HUES6 (cell line): Measurements from ENCODE around the gene HIVEP1.

ENCODE experiments used
- H3K27ac ChIP-seq: 2 replicates; pipeline ENCODE4 v1.7.0; 2013; ENCODE audit warnings: low read depth, mild to moderate bottlenecking, low read length, inconsistent platforms
- H3K27me3 ChIP-seq: 2 replicates; pipeline ENCODE4 v1.6.1; 2013; ENCODE audit warnings: low read length; ENCODE audit not compliant: control insufficient read depth, insufficient read depth
- H3K36me3 ChIP-seq: 2 replicates; pipeline ENCODE4 v1.6.1; 2013; ENCODE audit warnings: low read length; ENCODE audit not compliant: control insufficient read depth, insufficient read depth
- H3K4me1 ChIP-seq: 2 replicates; pipeline ENCODE4 v1.6.1; 2013; ENCODE audit warnings: low read length; ENCODE audit not compliant: control insufficient read depth, insufficient read depth
- H3K4me3 ChIP-seq: 2 replicates; pipeline ENCODE4 v1.5.1; 2013; ENCODE audit warnings: low read depth, low read length
- H3K9ac ChIP-seq: one replicate; pipeline ENCODE4 v1.6.1; 2013; ENCODE audit warnings: mild to moderate bottlenecking, low read length
- H3K9me3 ChIP-seq: 2 replicates; pipeline ENCODE4 v1.6.1; 2013; ENCODE audit warnings: low read depth, low read length; ENCODE audit not compliant: control insufficient read depth, insufficient read depth

HIVEP1 gene

DNA sequence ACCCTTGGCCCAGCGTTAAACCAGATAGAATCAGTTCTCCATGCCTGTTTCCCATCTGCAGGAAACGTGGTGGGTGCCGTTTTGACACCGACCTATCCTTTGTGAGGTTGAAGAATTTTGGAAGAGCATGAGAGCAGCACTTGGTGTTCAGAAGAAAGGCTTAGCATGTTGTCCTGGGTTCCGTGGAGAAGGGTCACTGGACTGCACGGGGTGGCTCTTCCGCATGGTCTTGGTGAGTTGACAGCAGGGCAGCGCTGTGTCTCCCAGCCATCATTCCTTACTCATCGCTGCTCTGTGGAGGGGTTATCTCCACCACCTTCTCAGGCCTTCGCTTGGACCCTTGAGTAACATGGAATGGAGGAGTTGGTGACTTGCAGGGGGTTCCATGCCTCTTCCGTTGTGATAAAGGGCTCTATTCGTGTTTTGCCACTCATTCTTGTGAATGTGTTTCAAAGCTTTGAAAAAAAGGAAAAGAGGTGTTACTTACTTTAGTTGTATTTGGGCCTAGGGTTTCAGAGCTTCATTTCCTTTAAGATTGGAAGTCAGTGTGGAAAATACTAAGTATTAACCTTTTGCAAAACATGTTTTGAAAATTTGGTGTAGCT, 8.2 kb downstream of the HIVEP1 start:
- Histone ChIP-seq H3K27me3 (no peaks in the 10 kb centered on the region), H3K36me3 (peaks cover 44% of the 10 kb centered on the region), H3K4me1 (0 out of 2 replicates have a peak, but pooled peaks cover 6% of the 10 kb centered on the region), H3K9me3 (no peaks in the 10 kb centered on the region), H3K27ac (no peak overlapping the region), H3K4me3 (no peak overlapping the region), H3K9ac (no peak overlapping the region)

DNA sequence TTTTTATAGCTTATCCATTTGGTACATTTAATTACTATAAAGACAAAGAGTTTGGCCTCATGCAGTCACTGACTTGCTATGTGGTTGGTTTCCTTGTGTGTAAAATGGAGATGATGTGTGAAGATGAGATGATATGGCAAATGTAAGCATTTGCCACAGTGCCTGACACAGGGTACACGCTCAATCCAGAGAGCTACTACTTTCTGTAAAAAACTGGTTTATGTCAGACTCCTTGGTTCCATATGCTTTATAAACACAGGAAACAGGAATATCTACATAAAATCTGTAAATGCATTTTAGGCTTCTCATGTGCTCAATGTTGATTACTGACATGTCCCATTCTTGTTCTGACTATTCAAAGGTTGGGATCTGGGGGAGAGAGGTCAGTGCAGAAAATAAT, 10.4 kb downstream of the HIVEP1 start:
- Histone ChIP-seq H3K4me1 (0 out of 2 replicates have a peak, but pooled peaks cover 6% of the 10 kb centered on the region), H3K4me3 (no peak overlapping the region), H3K27me3 (no peaks in the 10 kb centered on the region), H3K36me3 (peaks cover 26% of the 10 kb centered on the region), H3K9ac (no peak overlapping the region), H3K9me3 (no peaks in the 10 kb centered on the region), H3K27ac (0 out of 2 replicates have a peak overlapping the region, but pooled peaks have one; percentile 59)

DNA sequence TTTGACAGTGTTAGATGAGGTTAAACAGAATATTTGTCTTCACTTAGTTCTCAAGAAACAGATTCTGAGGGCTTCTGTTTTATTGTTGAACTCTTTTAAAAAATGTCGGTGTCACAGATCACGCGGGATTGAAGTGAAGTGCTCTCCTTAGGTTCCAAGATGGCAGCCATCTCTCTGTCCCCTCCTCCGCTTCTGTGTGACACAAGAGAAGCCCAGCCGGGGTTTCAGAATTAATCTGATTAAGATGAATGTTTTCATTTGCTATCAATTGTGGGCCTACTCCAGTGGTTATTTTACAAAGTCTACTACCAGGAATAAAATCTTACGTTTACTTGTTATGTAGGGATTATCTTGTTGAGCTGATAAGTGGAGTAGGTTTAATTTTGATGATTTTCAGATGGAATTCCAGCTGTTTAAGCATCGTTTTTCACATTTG, 10.9 kb downstream of the HIVEP1 start:
- 0 out of 2 replicates have a peak, but pooled peaks cover 6% of the 10 kb centered on the region for H3K4me1 ChIP-seq
- H3K9me3 ChIP-seq, result no peaks in the 10 kb centered on the region
- no peak overlapping the region for H3K9ac ChIP-seq
- no peaks in the 10 kb centered on the region for H3K27me3 ChIP-seq
- H3K4me3 ChIP-seq, result no peak overlapping the region
- H3K36me3 ChIP-seq, result peaks cover 27% of the 10 kb centered on the region
- H3K27ac ChIP-seq, result 0 out of 2 replicates have a peak overlapping the region, but pooled peaks have one; percentile 59

DNA sequence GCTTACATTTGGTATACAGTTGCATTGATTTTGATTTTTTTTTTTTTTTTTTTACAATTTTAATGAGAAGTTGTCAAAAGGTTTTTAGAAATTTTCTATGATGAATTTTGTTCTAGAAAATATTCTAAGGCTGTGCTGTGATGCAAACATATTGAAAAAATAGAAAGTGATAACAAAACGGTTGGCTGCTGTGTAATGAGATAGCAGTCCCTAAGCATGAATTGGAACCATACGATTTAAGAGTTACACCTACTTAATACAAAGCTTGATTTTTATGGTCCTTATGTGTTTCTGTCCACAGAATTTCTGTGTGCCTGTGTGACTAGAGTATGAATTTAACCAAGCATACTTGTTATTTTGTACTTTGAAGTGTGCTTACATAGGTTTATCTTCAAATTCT, 12.1 kb downstream of the HIVEP1 start:
- H3K27ac ChIP-seq, result no peak overlapping the region
- H3K36me3 ChIP-seq, result peaks cover 33% of the 10 kb centered on the region
- no peak overlapping the region for H3K4me3 ChIP-seq
- H3K9me3 ChIP-seq, result no peaks in the 10 kb centered on the region; the same call in 1 of the 2 replicates
- no peak overlapping the region for H3K9ac ChIP-seq
- 0 out of 2 replicates have a peak, but pooled peaks cover 6% of the 10 kb centered on the region for H3K4me1 ChIP-seq
- H3K27me3 ChIP-seq, result no peaks in the 10 kb centered on the region

DNA sequence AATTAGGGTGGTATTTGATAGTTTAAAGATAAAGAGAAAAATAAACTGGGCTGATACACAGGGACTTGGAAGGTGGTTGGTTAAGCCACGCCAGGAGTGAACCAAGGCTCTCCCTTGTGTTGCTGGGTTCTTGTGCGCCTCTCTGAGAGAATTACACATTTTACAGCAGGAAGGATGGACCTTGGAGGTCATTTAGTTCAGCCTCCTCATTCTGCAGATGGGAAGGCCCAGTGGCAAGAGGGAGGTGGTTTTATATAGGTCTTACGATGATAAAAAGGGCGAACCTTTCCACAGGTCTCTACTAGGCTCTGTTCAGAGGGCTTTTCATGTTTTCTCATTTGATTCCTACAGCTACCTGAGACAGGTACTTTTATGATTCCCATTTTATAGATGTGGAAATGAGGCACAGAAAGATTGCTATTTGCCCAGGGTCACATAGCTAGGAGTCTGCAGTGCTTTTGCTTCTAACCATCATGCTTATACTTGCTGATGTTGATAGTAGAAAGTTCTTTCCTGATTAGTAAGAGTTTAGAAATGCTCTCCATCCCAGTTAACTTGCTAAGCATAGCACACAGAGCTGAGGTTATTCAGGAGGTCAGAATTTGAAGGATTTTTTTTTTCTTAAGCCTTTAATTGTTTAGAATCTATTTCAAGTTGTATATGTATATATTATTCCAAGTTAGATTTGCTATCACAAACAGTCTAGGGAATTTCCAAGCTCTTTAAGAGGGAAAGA, 12.8 kb downstream of the HIVEP1 start:
- Histone ChIP-seq H3K27ac (no peak overlapping the region), H3K36me3 (peaks cover 30% of the 10 kb centered on the region)

DNA sequence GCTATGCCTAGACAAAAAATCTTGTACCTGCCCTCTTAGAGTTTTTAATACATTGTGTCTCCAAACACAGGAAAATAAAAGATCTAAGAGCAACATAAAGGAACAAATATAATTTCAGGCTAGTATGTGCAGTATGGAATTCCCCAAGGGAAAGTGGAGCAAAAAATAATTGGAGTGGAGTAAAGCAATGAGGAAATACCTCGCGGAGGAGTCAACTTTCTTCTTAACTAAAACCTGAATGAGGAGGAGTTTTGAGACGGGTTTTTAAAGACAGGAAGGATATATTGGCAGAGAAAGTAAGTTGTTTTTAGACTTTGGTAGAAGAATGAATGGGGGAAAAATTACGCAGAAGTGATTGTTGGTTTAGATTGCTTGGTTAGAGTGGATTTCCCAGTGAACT, 14.0 kb downstream of the HIVEP1 start:
- Histone ChIP-seq H3K36me3 (peaks cover 23% of the 10 kb centered on the region; the same call in 1 of the 2 replicates), H3K9me3 (no peaks in the 10 kb centered on the region; the same call in 1 of the 2 replicates), H3K27me3 (no peaks in the 10 kb centered on the region), H3K27ac (no peak overlapping the region), H3K9ac (no peak overlapping the region), H3K4me3 (no peak overlapping the region), H3K4me1 (peaks cover 8% of the 10 kb centered on the region)

More for the DNA sequence above, 12.8 kb downstream of the HIVEP1 start:
- Histone ChIP-seq H3K9me3 (no peaks in the 10 kb centered on the region; the same call in 1 of the 2 replicates), H3K27me3 (no peaks in the 10 kb centered on the region), H3K9ac (no peak overlapping the region), H3K4me3 (no peak overlapping the region), H3K4me1 (0 out of 2 replicates have a peak, but pooled peaks cover 6% of the 10 kb centered on the region)

DNA sequence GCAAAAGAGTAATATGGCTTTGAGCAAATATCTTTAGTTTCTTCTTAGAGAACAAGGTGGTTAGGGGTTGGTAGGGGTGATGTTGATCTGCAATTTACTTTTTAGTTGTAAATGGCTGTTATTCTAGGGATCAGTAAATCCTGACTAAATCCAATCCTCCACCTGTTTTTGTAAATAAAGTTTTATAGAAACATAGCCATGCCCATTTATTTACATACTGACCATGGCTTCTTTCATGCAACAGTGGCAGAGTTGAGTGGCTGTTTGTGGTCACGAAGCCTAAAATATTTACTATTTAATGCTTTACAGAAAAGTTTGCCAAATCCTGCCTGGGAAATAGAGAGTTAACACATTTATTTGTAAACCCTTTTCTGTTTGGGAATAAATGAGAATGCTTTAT, 14.7 kb downstream of the HIVEP1 start:
- no peaks in the 10 kb centered on the region for H3K27me3 ChIP-seq
- H3K9ac ChIP-seq, result no peak overlapping the region
- H3K9me3 ChIP-seq, result no peaks in the 10 kb centered on the region; the same call in 1 of the 2 replicates
- H3K4me3 ChIP-seq, result no peak overlapping the region
- H3K36me3 ChIP-seq, result peaks cover 23% of the 10 kb centered on the region; the same call in 1 of the 2 replicates
- H3K4me1 ChIP-seq, result peaks cover 14% of the 10 kb centered on the region
- no peak overlapping the region for H3K27ac ChIP-seq

DNA sequence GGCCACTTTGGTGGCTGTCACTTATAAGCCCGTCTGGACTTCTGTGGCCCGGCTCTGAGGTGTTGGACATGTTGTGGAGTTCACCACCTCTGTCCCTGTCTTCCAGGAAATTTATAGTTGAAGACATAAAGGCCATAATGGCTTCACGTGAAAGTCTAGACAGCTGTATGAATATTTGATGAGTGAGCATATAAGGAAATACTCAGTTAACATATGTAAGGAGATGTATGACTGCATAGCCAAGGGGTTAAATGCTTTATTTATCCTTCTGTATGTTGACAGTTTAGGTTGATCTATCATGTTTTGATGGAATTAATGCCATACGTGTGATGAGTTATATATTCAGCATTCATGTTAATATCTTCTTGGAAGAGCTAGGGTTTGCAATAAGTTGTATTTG, 16.1 kb downstream of the HIVEP1 start:
- Histone ChIP-seq H3K4me1 (peaks cover 11% of the 10 kb centered on the region), H3K4me3 (no peak overlapping the region), H3K9me3 (no peaks in the 10 kb centered on the region; the same call in 1 of the 2 replicates), H3K36me3 (peaks cover 17% of the 10 kb centered on the region; the same call in 1 of the 2 replicates), H3K27me3 (no peaks in the 10 kb centered on the region), H3K9ac (no peak overlapping the region), H3K27ac (no peak overlapping the region)

DNA sequence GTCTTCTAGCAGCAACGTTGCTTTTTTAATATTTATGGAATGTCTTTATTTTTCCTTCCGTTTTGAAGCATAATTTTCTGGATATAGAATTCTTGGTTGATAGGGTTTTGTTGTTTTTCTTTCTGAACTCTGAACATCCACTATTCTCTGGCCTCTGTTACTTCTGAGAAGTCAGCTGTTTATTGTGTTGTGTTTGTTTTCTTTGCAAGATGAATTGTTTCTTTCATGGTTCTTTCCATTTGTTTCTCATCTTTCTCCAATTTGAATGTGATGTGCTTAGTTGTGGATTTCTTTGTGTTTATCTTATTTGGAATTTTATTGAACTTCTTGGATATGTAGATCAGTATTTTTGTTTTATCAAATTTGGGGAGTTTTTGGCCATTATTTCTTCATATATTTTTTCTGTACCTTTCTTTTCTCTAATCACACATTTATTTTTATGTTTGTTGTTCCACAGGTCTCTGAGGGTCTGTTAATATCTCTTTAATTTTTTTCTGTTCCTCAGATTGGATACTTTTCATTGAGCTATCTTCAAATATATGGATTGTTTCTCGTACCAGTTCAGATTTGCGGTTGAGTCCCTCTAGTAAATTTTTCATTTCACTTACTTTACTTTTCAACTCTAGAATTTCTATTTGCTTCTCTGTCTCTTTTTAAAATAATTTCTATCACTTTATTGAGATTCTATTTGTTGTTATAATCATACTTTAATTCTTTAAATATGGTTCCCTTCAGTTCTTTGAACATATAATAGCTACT, 18.0 kb downstream of the HIVEP1 start:
- Histone ChIP-seq H3K36me3 (peaks cover 17% of the 10 kb centered on the region; the same call in 1 of the 2 replicates), H3K9me3 (no peaks in the 10 kb centered on the region; the same call in 1 of the 2 replicates), H3K27me3 (no peaks in the 10 kb centered on the region), H3K4me1 (peaks cover 8% of the 10 kb centered on the region), H3K4me3 (no peak overlapping the region), H3K9ac (no peak overlapping the region), H3K27ac (no peak overlapping the region)

DNA sequence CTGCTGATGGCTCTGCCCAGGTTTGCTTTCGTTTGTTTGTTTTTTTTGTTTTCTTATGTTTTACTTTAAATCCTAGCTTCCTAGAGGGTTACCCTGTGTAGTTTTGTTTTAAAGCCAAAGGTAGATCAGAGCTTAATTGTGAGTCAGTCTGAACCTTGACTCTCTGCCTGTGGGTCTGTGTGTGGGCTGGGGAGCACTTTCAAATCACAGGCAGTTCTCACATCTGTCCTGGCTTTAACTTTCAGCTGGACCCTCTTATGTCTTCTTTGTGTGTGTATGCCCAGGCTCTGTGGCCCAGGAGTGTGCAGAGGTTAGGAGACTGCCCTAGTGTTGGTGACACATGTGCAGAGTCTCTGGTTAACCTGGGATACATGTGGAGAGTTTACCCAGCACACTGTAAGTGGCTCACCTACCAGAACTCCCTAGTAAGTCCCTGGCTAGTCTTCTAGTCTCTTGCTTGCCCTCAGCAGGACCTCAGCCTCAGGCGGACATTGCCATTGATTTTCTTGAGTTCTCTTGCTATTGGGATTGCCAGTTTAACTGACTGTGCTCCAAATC, 19.0 kb downstream of the HIVEP1 start:
- 0 out of 2 replicates have a peak overlapping the region, but pooled peaks have one; percentile 22 for H3K27ac ChIP-seq
- H3K36me3 ChIP-seq, result peaks cover 17% of the 10 kb centered on the region; the same call in 1 of the 2 replicates
- H3K27me3 ChIP-seq, result no peaks in the 10 kb centered on the region
- no peaks in the 10 kb centered on the region; the same call in 1 of the 2 replicates for H3K9me3 ChIP-seq
- peaks cover 8% of the 10 kb centered on the region for H3K4me1 ChIP-seq
- no peak overlapping the region for H3K4me3 ChIP-seq
- no peak overlapping the region for H3K9ac ChIP-seq
